Measurements from ENCODE around the gene KRT13. TPM values are rescaled to one million over a fixed set of nuclear protein-coding genes. Genes with fewer than 3 reads are reported as not detected.

The KRT13 gene
- total RNA-seq, 1 donor from 2014 or later, result not detected

- H3K4me3 Mint-ChIP-seq, result no peak overlapping the region
- no peak for DNase-seq (ENCODE audit: low spot score)
- peaks cover 4% of the 10 kb centered on the region for H3K27me3 Mint-ChIP-seq (ENCODE audit: insufficient read depth)
- H3K4me1 Mint-ChIP-seq (ENCODE audit: low read depth), result no peaks in the 10 kb centered on the region
- H3K9me3 Mint-ChIP-seq, result no peaks in the 10 kb centered on the region
- H3K36me3 Mint-ChIP-seq (ENCODE audit: low read depth), result no peaks in the 10 kb centered on the region
- H3K27ac Mint-ChIP-seq, result no peak overlapping the region
- intact Hi-C loops (cut with micrococcal nuclease), result no loop called here
Observed at GRCh38 chr17:41457676-41458075, 47.7 kb downstream of the KRT13 start.

- DNase-seq (ENCODE audit: low spot score), result no peak
- Mint-ChIP-seq H3K27me3 (ENCODE audit: insufficient read depth) (peaks cover 7% of the 10 kb centered on the region), H3K36me3 (ENCODE audit: low read depth) (no peaks in the 10 kb centered on the region), H3K4me1 (ENCODE audit: low read depth) (no peaks in the 10 kb centered on the region), H3K4me3 (no peak overlapping the region), H3K9me3 (no peaks in the 10 kb centered on the region), H3K27ac (no peak overlapping the region)
- intact Hi-C loops (cut with micrococcal nuclease), result no loop called here
Observed at GRCh38 chr17:41456204-41456603, 49.2 kb downstream of the KRT13 start.

- Mint-ChIP-seq H3K4me3 (no peak overlapping the region), H3K27ac (no peak overlapping the region), H3K27me3 (ENCODE audit: insufficient read depth) (peaks cover 7% of the 10 kb centered on the region), H3K36me3 (ENCODE audit: low read depth) (no peaks in the 10 kb centered on the region), H3K4me1 (ENCODE audit: low read depth) (no peaks in the 10 kb centered on the region), H3K9me3 (no peaks in the 10 kb centered on the region)
- intact Hi-C loops (cut with micrococcal nuclease), result no loop called here
- DNase-seq (ENCODE audit: low spot score), result no peak
Observed at GRCh38 chr17:41455236-41455635, 50.2 kb downstream of the KRT13 start.

- Mint-ChIP-seq H3K27ac (no peak overlapping the region), H3K9me3 (no peaks in the 10 kb centered on the region), H3K27me3 (ENCODE audit: insufficient read depth) (peaks cover 7% of the 10 kb centered on the region), H3K4me1 (ENCODE audit: low read depth) (no peaks in the 10 kb centered on the region), H3K4me3 (no peak overlapping the region), H3K36me3 (ENCODE audit: low read depth) (no peaks in the 10 kb centered on the region)
- intact Hi-C loops (cut with micrococcal nuclease), result no loop called here
- DNase-seq (ENCODE audit: low spot score), result no peak
Observed at GRCh38 chr17:41453066-41453465, 52.3 kb downstream of the KRT13 start.

- no peaks in the 10 kb centered on the region for H3K9me3 Mint-ChIP-seq
- H3K27me3 Mint-ChIP-seq (ENCODE audit: insufficient read depth), result peaks cover 7% of the 10 kb centered on the region
- H3K36me3 Mint-ChIP-seq (ENCODE audit: low read depth), result no peaks in the 10 kb centered on the region
- H3K27ac Mint-ChIP-seq, result no peak overlapping the region
- intact Hi-C loops (cut with micrococcal nuclease), result no loop called here
- DNase-seq (ENCODE audit: low spot score), result no peak
- H3K4me3 Mint-ChIP-seq, result no peak overlapping the region
- no peaks in the 10 kb centered on the region for H3K4me1 Mint-ChIP-seq (ENCODE audit: low read depth)
Observed at GRCh38 chr17:41452281-41452680, 53.1 kb downstream of the KRT13 start.

- no peaks in the 10 kb centered on the region for H3K36me3 Mint-ChIP-seq (ENCODE audit: low read depth)
- intact Hi-C loops (cut with micrococcal nuclease), result no loop called here
- H3K27ac Mint-ChIP-seq, result no peak overlapping the region
- no peak overlapping the region for H3K4me3 Mint-ChIP-seq
- H3K27me3 Mint-ChIP-seq (ENCODE audit: insufficient read depth), result peaks cover 7% of the 10 kb centered on the region
- no peaks in the 10 kb centered on the region for H3K9me3 Mint-ChIP-seq
- no peak for DNase-seq (ENCODE audit: low spot score)
- H3K4me1 Mint-ChIP-seq (ENCODE audit: low read depth), result no peaks in the 10 kb centered on the region
Observed at GRCh38 chr17:41451154-41451728, 54.2 kb downstream of the KRT13 start.

Other genes starting within 250 kb of the KRT13 start
- not detected in 2 replicates for gene KRTAP9-6, start 240.2 kb downstream of the KRT13 start, total RNA-seq
- not detected in 2 replicates for gene KRTAP9-7, start 229.9 kb downstream of the KRT13 start, total RNA-seq
- gene KRTAP29-1, start 202.8 kb downstream of the KRT13 start, total RNA-seq, result not detected in 2 replicates
- gene KRTAP16-1, start 196.3 kb downstream of the KRT13 start, total RNA-seq, result not detected in 2 replicates
- gene KRTAP17-1, start 189.9 kb downstream of the KRT13 start, total RNA-seq, result not detected in 2 replicates
- gene KRT33A, start 154.8 kb downstream of the KRT13 start, total RNA-seq, result not detected in 2 replicates
- not detected in 2 replicates for gene KRT33B, start 135.8 kb downstream of the KRT13 start, total RNA-seq
- not detected in 2 replicates for gene KRT34, start 123.3 kb downstream of the KRT13 start, total RNA-seq
- gene KRT31, start 108.0 kb downstream of the KRT13 start, total RNA-seq, result not detected in 2 replicates
- not detected in 2 replicates for gene KRT37, start 81.0 kb downstream of the KRT13 start, total RNA-seq
- gene KRT38, start 64.6 kb downstream of the KRT13 start, total RNA-seq, result not detected in 2 replicates
- not detected in 2 replicates for gene KRT32, start 38.2 kb downstream of the KRT13 start, total RNA-seq
- not detected in 2 replicates for gene KRT35, start 24.5 kb downstream of the KRT13 start, total RNA-seq
- not detected in 2 replicates for gene KRT36, start 15.7 kb downstream of the KRT13 start, total RNA-seq
- gene KRT15, start 13.3 kb upstream of the KRT13 start, total RNA-seq, result not detected in 2 replicates
- gene KRT19, start 22.7 kb upstream of the KRT13 start, total RNA-seq, result not detected in 2 replicates
- not detected in 2 replicates for gene KRT9, start 66.4 kb upstream of the KRT13 start, total RNA-seq
- not detected in 2 replicates for gene KRT14, start 81.3 kb upstream of the KRT13 start, total RNA-seq
- not detected in 2 replicates for gene KRT16, start 107.2 kb upstream of the KRT13 start, total RNA-seq
- gene KRT17, start 119.0 kb upstream of the KRT13 start, total RNA-seq, result 0.24 TPM in 1 of 2 replicates, not detected in the other
- 876 and 893 TPM in 2 replicates for gene EIF1, start 183.3 kb upstream of the KRT13 start, total RNA-seq
- not detected in 2 replicates for gene GAST, start 206.7 kb upstream of the KRT13 start, total RNA-seq
- not detected in 2 replicates for gene HAP1, start 229.0 kb upstream of the KRT13 start, total RNA-seq

Measured in activated T-helper 1 cell treated with anti-CD3 and anti-CD28 coated beads, Interleukin-12 subunit alpha, Interleukin-12 subunit beta, Interleukin-2, Interleukin-4 antibody, amounts not matched to agents 30 ng/mL and 10 ng/mL and 1 ng/mL, durations not matched to agents 14 hours and 24 hours and 36 hours (primary cell).